Tibial nerve (tissue), 3 donors: Measurements from ENCODE around the gene MYRFL.

Experiments
- POLR2A ChIP-seq, 2 donors: fragments of 450-650 bp; IDR thresholded peaks; one replicate each; pipeline ENCODE4 v1.6.1; 2017; ENCODE audit warnings: antibody characterized with exemption in 2 of 2, mild to moderate bottlenecking in 2 of 2, moderate library complexity in 2 of 2
- TF ChIP-seq, protein P1 (sequence below), 5 experiments: fragments of 200-600 bp in 3 of 5; fragments of 450-650 bp in 2 of 5; sonication (generic) in 3 of 5; IDR thresholded peaks; one replicate each; pipeline ENCODE4 v1.5.1; 2016 to 2019; ENCODE audit warnings: antibody characterized with exemption in 5 of 5, mild to moderate bottlenecking in 3 of 5, moderate library complexity in 2 of 5

DNA sequence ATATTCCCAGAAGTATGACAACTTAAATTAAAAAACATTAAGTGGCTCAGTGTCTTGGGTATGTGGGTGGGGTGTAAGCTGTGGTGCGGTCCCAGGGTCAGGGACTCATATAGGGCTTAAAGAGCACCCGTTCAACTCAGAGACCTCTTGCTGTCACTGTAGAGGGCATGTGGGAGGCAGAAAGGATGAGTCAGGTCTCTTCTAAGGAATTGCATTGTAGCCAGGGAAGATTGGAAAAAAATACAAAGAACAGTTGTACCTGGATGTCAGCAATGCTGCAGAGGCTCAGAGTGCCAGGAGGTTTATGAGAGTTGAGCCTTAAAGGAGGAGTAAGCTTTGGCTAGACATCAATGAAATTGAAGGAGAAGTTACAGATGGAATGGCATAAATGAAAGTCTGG, 104.1 kb downstream of the MYRFL start:
- TF ChIP-seq, protein P1, sequence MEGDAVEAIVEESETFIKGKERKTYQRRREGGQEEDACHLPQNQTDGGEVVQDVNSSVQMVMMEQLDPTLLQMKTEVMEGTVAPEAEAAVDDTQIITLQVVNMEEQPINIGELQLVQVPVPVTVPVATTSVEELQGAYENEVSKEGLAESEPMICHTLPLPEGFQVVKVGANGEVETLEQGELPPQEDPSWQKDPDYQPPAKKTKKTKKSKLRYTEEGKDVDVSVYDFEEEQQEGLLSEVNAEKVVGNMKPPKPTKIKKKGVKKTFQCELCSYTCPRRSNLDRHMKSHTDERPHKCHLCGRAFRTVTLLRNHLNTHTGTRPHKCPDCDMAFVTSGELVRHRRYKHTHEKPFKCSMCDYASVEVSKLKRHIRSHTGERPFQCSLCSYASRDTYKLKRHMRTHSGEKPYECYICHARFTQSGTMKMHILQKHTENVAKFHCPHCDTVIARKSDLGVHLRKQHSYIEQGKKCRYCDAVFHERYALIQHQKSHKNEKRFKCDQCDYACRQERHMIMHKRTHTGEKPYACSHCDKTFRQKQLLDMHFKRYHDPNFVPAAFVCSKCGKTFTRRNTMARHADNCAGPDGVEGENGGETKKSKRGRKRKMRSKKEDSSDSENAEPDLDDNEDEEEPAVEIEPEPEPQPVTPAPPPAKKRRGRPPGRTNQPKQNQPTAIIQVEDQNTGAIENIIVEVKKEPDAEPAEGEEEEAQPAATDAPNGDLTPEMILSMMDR (IDR thresholded peaks at IDR 0.05), result no peak
- TF ChIP-seq POLR2A (IDR thresholded peaks at IDR 0.05), result no peak
